TTC549 (cell line): ENCODE data around the gene DVL3.
"Not testable (repeated sequence)": the region's sequence is repeated elsewhere in the genome, so short reads cannot be mapped to it uniquely, and the experiment has no call there.

Experiments used
- FAIRE-seq: peaks from 2 replicates; lab custom pipeline; 2012; peaks lifted over from hg19 to GRCh38; lab: Jason Lieb, UNC

DVL3 gene

GRCh38 chr3:184154885-184155643, at the start of gene DVL3:
TSS of gene DVL3 (plus strand) at chr3:184155377. CDS start at chr3:184155636, 259 bp downstream.
- FAIRE-seq = no peak

GRCh38 chr3:184110316-184110725, 44.9 kb upstream of the DVL3 start:
- FAIRE-seq = no peak

- no peak for FAIRE-seq
Observed at GRCh38 chr3:184116017-184116416, 39.2 kb upstream of the DVL3 start.

- FAIRE-seq = no peak
Observed at GRCh38 chr3:184117636-184118035, 37.5 kb upstream of the DVL3 start.

- FAIRE-seq = not testable (repeated sequence)
Observed at GRCh38 chr3:184121031-184121430, 34.1 kb upstream of the DVL3 start.

- no peak for FAIRE-seq
Observed at GRCh38 chr3:184126006-184126405, 29.2 kb upstream of the DVL3 start.

- no peak for FAIRE-seq
Observed at GRCh38 chr3:184129012-184129411, 26.2 kb upstream of the DVL3 start.

GRCh38 chr3:184132945-184133344, 22.2 kb upstream of the DVL3 start:
- no peak for FAIRE-seq

GRCh38 chr3:184133840-184134745, 21.1 kb upstream of the DVL3 start:
- no peak for FAIRE-seq

- FAIRE-seq = no peak
Observed at GRCh38 chr3:184134746-184135148, 20.4 kb upstream of the DVL3 start.

GRCh38 chr3:184135149-184135910, 19.8 kb upstream of the DVL3 start, which contains the start of gene EIF2B5:
TSS of gene EIF2B5 (plus strand) at chr3:184135358. CDS start at chr3:184135386, 28 bp downstream.
- FAIRE-seq = no peak

- FAIRE-seq = no peak
Observed at GRCh38 chr3:184135911-184136260, 19.3 kb upstream of the DVL3 start.

GRCh38 chr3:184140436-184140835, 14.7 kb upstream of the DVL3 start:
- no peak for FAIRE-seq

GRCh38 chr3:184142199-184142598, 13.0 kb upstream of the DVL3 start:
- no peak for FAIRE-seq

- FAIRE-seq = no peak
Observed at GRCh38 chr3:184143327-184143726, 11.8 kb upstream of the DVL3 start.

GRCh38 chr3:184144505-184144904, 10.7 kb upstream of the DVL3 start:
- FAIRE-seq = no peak

- FAIRE-seq = no peak
Observed at GRCh38 chr3:184145111-184145524, 10.1 kb upstream of the DVL3 start.

GRCh38 chr3:184145751-184146270, 9.4 kb upstream of the DVL3 start:
- FAIRE-seq = no peak

- no peak for FAIRE-seq
Observed at GRCh38 chr3:184148076-184148475, 7.1 kb upstream of the DVL3 start.

GRCh38 chr3:184149123-184149522, 6.1 kb upstream of the DVL3 start:
- FAIRE-seq = no peak

- not testable (repeated sequence) for FAIRE-seq
Observed at GRCh38 chr3:184149770-184150169, 5.4 kb upstream of the DVL3 start.
